H1 (cell line): ENCODE results near the gene ERMN. TPM values are rescaled to one million over a fixed set of nuclear protein-coding genes. Genes with fewer than 3 reads are reported as not detected.

Experiments used
- CTCF ChIA-PET: fragments of 300-600 bp; sonication (Branson Sonifier 250); formaldehyde crosslinking; loops from one replicate; lab custom pipeline; 2021; ENCODE audit not compliant: partially characterized antibody; lab: Charles Lee
- POLR2A ChIA-PET: fragments of 300-600 bp; sonication (Branson Sonifier 250); formaldehyde crosslinking; loops from one replicate; lab custom pipeline; 2021; ENCODE audit warnings: inconsistent platforms; ENCODE audit not compliant: partially characterized antibody; lab: Charles Lee
- DNase-seq, 2 experiments: peaks; one replicate each; pipeline versions ENCODE4 v3.0.0 to v3.0.0-alpha.2; 2010 to 2022; ENCODE audit warnings: low spot score in 2 of 2, low read depth in 1 of 2, mixed read lengths in 1 of 2
- FAIRE-seq: peaks from 2 replicates; lab custom pipeline; 2011; peaks lifted over from hg19 to GRCh38; lab: Jason Lieb, UNC
- H2AFZ ChIP-seq: 2 replicates; pipeline ENCODE4 v1.8.1; 2012; ENCODE audit warnings: low read length, inconsistent platforms
- H2AK5ac ChIP-seq: 2 replicates; pipeline ENCODE4 v1.6.1; 2013; ENCODE audit warnings: low read depth, low read length
- H2BK120ac ChIP-seq: replicated peaks from 2 replicates; pipeline ENCODE3; 2013; ENCODE audit warnings: low read depth, low read length, inconsistent platforms
- H2BK12ac ChIP-seq: 2 replicates; pipeline ENCODE4 v1.6.1; 2013; ENCODE audit warnings: low read depth, low read length
- H2BK15ac ChIP-seq: 2 replicates; pipeline ENCODE4 v1.6.1; 2013; ENCODE audit warnings: low read length
- H2BK20ac ChIP-seq: 2 replicates; pipeline ENCODE4 v1.6.1; 2013; ENCODE audit warnings: low read length
- H2BK5ac ChIP-seq: 2 replicates; pipeline ENCODE4 v1.6.1; 2013; ENCODE audit warnings: low read depth, low read length
- H3K14ac ChIP-seq: 2 replicates; pipeline ENCODE4 v1.6.1; 2013; ENCODE audit warnings: inconsistent platforms; ENCODE audit not compliant: insufficient read length
- H3K18ac ChIP-seq: 2 replicates; pipeline ENCODE4 v1.6.1; 2013; ENCODE audit warnings: low read length; ENCODE audit errors: extremely low read depth
- H3K23ac ChIP-seq: 2 replicates; pipeline ENCODE4 v1.6.1; 2013; ENCODE audit warnings: inconsistent platforms; ENCODE audit not compliant: insufficient read length
- H3K23me2 ChIP-seq: 2 replicates; pipeline ENCODE4 v1.6.1; 2013; ENCODE audit warnings: low read depth, low read length
- H3K27ac ChIP-seq: 2 replicates; pipeline ENCODE4 v1.6.1; 2011; ENCODE audit warnings: low read depth, low read length, inconsistent platforms
- H3K27me3 ChIP-seq, 4 experiments: replicated peaks in 1 of 4; 1 replicate in 1 of 4; 2 replicates in 3 of 4; pipeline versions ENCODE4 v1.6.1 to v1.8.1; 2011 to 2013; ENCODE audit warnings: low read length in 3 of 4, mild to moderate bottlenecking in 3 of 4, inconsistent platforms in 2 of 4, mixed read lengths in 2 of 4, moderate library complexity in 1 of 4; ENCODE audit not compliant: control insufficient read depth in 3 of 4, insufficient read depth in 3 of 4; ENCODE audit errors: extremely low read depth in 1 of 4
- H3K36me3 ChIP-seq, 4 experiments: 2 replicates each; pipeline versions ENCODE4 v1.6.1 to v1.8.1; 2011 to 2013; ENCODE audit warnings: mild to moderate bottlenecking in 4 of 4, low read length in 3 of 4, moderate library complexity in 2 of 4, control low read depth in 1 of 4, inconsistent platforms in 1 of 4; ENCODE audit not compliant: insufficient read depth in 4 of 4, control insufficient read depth in 2 of 4
- H3K4ac ChIP-seq: replicated peaks from 2 replicates; pipeline ENCODE3; 2013; ENCODE audit warnings: low read length, low read depth, mixed read lengths, inconsistent platforms; ENCODE audit not compliant: insufficient read length
- H3K4me1 ChIP-seq, 4 experiments: replicated peaks in 1 of 4; 1 replicate in 1 of 4; 2 replicates in 3 of 4; pipeline versions ENCODE4 v1.6.1 to v1.8.1; 2011 to 2013; ENCODE audit warnings: low read length in 3 of 4, inconsistent platforms in 2 of 4, mixed read lengths in 1 of 4; ENCODE audit not compliant: insufficient read depth in 4 of 4, control insufficient read depth in 3 of 4
- H3K4me2 ChIP-seq, 2 experiments: 2 replicates each; pipeline versions ENCODE4 v1.6.1 to v1.8.1; 2011 to 2013; ENCODE audit warnings: low read depth in 2 of 2, low read length in 2 of 2, control low read depth in 1 of 2, inconsistent platforms in 1 of 2, mild to moderate bottlenecking in 1 of 2; ENCODE audit not compliant: insufficient read depth in 1 of 2
- H3K4me3 ChIP-seq, 4 experiments: fragments of 200-600, 300-600 bp in 1 of 4; sonication (generic), shearing (Covaris generic), sonication (Bioruptor Twin) in 1 of 4; 2 replicates each; pipeline versions ENCODE4 v1.5.1 to v1.8.1; 2011 to 2016; ENCODE audit warnings: low read length in 4 of 4, low read depth in 3 of 4, control low read depth in 2 of 4, inconsistent platforms in 2 of 4, mild to moderate bottlenecking in 2 of 4, mixed read lengths in 1 of 4, moderate library complexity in 1 of 4; ENCODE audit not compliant: insufficient read depth in 2 of 4; ENCODE audit errors: extremely low read depth in 1 of 4
- H3K56ac ChIP-seq: replicated peaks from 2 replicates; pipeline ENCODE3; 2013; ENCODE audit warnings: low read depth, mild to moderate bottlenecking, mixed read lengths, low read length, inconsistent platforms; ENCODE audit not compliant: insufficient read length
- H3K79me1 ChIP-seq: 2 replicates; pipeline ENCODE4 v1.6.1; 2013; ENCODE audit warnings: low read depth, low read length, control low read depth
- H3K79me2 ChIP-seq, 2 experiments: 2 replicates each; pipeline versions ENCODE4 v1.6.1 to v1.8.1; 2012 to 2013; ENCODE audit warnings: low read length in 2 of 2, mild to moderate bottlenecking in 2 of 2, inconsistent platforms in 1 of 2; ENCODE audit not compliant: insufficient read depth in 2 of 2, control insufficient read depth in 1 of 2
- H3K9ac ChIP-seq, 4 experiments: replicated peaks in 1 of 4; 1 replicate in 1 of 4; 2 replicates in 3 of 4; pipeline versions ENCODE4 v1.6.1 to v1.8.1; 2011 to 2013; ENCODE audit warnings: low read depth in 3 of 4, low read length in 3 of 4, control low read depth in 2 of 4, mild to moderate bottlenecking in 2 of 4, moderate library complexity in 2 of 4, inconsistent platforms in 1 of 4; ENCODE audit errors: extremely low read depth in 1 of 4
- H3K9me3 ChIP-seq, 2 experiments: 2 replicates each; pipeline versions ENCODE4 v1.6.1 to v1.8.1; 2012 to 2013; ENCODE audit warnings: mild to moderate bottlenecking in 2 of 2, moderate library complexity in 2 of 2, control low read depth in 1 of 2, inconsistent platforms in 1 of 2, low read depth in 1 of 2, low read length in 1 of 2, mixed read lengths in 1 of 2; ENCODE audit not compliant: insufficient read depth in 2 of 2
- H4K20me1 ChIP-seq, 2 experiments: replicated peaks in 1 of 2; 2 replicates each; pipeline versions ENCODE3 to v1.8.1; 2011 to 2013; ENCODE audit warnings: inconsistent platforms in 2 of 2, low read length in 2 of 2, mild to moderate bottlenecking in 1 of 2; ENCODE audit not compliant: insufficient read depth in 2 of 2, control insufficient read depth in 1 of 2
- H4K5ac ChIP-seq: 2 replicates; pipeline ENCODE4 v1.6.1; 2013; ENCODE audit warnings: low read length, low read depth, mixed read lengths, inconsistent platforms; ENCODE audit not compliant: insufficient read length
- H4K8ac ChIP-seq: 2 replicates; pipeline ENCODE4 v1.8.0; 2013; ENCODE audit warnings: mild to moderate bottlenecking, moderate library complexity, low read length, inconsistent platforms; ENCODE audit not compliant: insufficient read depth; ENCODE audit errors: extremely low read depth
- H4K91ac ChIP-seq: replicated peaks from 2 replicates; pipeline ENCODE3; 2013; ENCODE audit warnings: low read length, mixed read lengths, inconsistent platforms; ENCODE audit not compliant: insufficient read length
- BACH1 ChIP-seq: IDR thresholded peaks from 2 replicates; pipeline ENCODE4 v1.6.1; 2012; ENCODE audit warnings: low read length, improper control_type of control experiment
- BCL11A ChIP-seq, 2 experiments: IDR thresholded peaks; one replicate each; pipeline ENCODE4 v1.6.1; 2011; ENCODE audit warnings: low read depth in 2 of 2, low read length in 2 of 2, mild to moderate bottlenecking in 2 of 2
- CHD1 ChIP-seq: IDR thresholded peaks from 2 replicates; pipeline ENCODE4 v1.6.1; 2012; ENCODE audit warnings: low read depth, low read length, improper control_type of control experiment
- CHD2 ChIP-seq: IDR thresholded peaks from 2 replicates; pipeline ENCODE4 v1.6.1; 2012; ENCODE audit warnings: low read length, improper control_type of control experiment
- RFX5 ChIP-seq: IDR thresholded peaks from 2 replicates; pipeline ENCODE4 v1.6.1; 2011; ENCODE audit warnings: low read depth, low read length, improper control_type of control experiment, borderline replicate concordance
- RNF2 ChIP-seq: fragments of 200-900, 300-1000 bp; sonication (generic); IDR thresholded peaks from 2 replicates; pipeline ENCODE4 v1.7.1; 2016; ENCODE audit warnings: borderline replicate concordance, low read depth, mild to moderate bottlenecking, antibody characterized with exemption, low read length; ENCODE audit not compliant: poor library complexity, severe bottlenecking; ENCODE audit errors: missing control alignments
- SP1 ChIP-seq: IDR thresholded peaks from 2 replicates; pipeline ENCODE4 v1.6.1; 2011; ENCODE audit warnings: low read depth, low read length
- ZNF274 ChIP-seq: IDR thresholded peaks from 2 replicates; pipeline ENCODE4 v1.7.0; 2012; ENCODE audit warnings: low read length, borderline replicate concordance; ENCODE audit errors: extremely low read depth
- WGBS, 2 experiments: shearing (Covaris generic) in 1 of 2; methylation state at CpG; one replicate each; pipeline versions ENCODE4 v1.1.6 to v1.1.7; 2013 to 2015; ENCODE audit warnings: low lambda C conversion rate in 2 of 2, mixed read lengths in 2 of 2, inconsistent platforms in 1 of 2, low coverage in 1 of 2, missing lambda C conversion rate in 1 of 2; ENCODE audit not compliant: insufficient replicate concordance in 2 of 2, insufficient coverage in 1 of 2, insufficient read length in 1 of 2; ENCODE audit errors: extremely low coverage in 1 of 2, missing lambda C conversion rate in 1 of 2; 5-methylcytosine and 5-hydroxymethylcytosine counted together
- polyA plus RNA-seq, 7 experiments: library from polyadenylated mRNA; depleted of rRNA in 3 of 7; stranded (reverse) in 5 of 7; unstranded in 2 of 7; fragments of >200 nt in 5 of 7; fragments of 200-250 nt in 2 of 7; gene quantifications; 1 replicate in 5 of 7; 2 replicates in 1 of 7; 4 replicates in 1 of 7; pipeline versions ENCODE4 v1.2.1 to v1.2.3, GENCODE V29; 2011 to 2013; ENCODE audit warnings: missing spikeins in 2 of 7, mixed read lengths in 2 of 7
- total RNA-seq: library from RNA; stranded (reverse); fragmentation: NEBNext Ultra II Directional; extraction: Animal tissue kit (Norgen Biotek cat#: 25700); gene quantifications from 2 replicates; pipeline ENCODE4 v1.2.1, GENCODE V29; 2021

ERMN gene
- total and polyA plus RNA-seq, 2 of the 8 experiments (the other 6 are each of a cell fraction or from before 2014, with no cell fraction given) = 0.11 TPM; not detected in 1

GRCh38 chr2:157326698-157327097 is 1.1 kb upstream of the ERMN start:
- Histone ChIP-seq H3K56ac (no peak overlapping the region), H2BK20ac (0 out of 2 replicates have a peak overlapping the region, but pooled peaks have one; percentile 16), H3K36me3 (no peaks in the 10 kb centered on the region), H3K79me2 (no peaks in the 10 kb centered on the region), H3K4me1 (peaks cover 0 to 9% (median 8%) of the 10 kb centered on the region in 4 experiments; a peak in 5 of 7 replicates), H4K8ac (no peak overlapping the region), H3K4ac (no peak overlapping the region), H3K4me2 (no peak overlapping the region), H3K23me2 (no peaks in the 10 kb centered on the region), H2BK12ac (no peak overlapping the region), H2BK120ac (no peak overlapping the region), H4K91ac (no peak overlapping the region), H3K23ac (no peak overlapping the region), H2BK15ac (no peak overlapping the region), H3K79me1 (no peaks in the 10 kb centered on the region), H3K9ac (no peak overlapping the region), H4K20me1 (no peaks in the 10 kb centered on the region), H4K5ac (no peak overlapping the region), H3K14ac (no peak overlapping the region), H3K9me3 (no peaks in the 10 kb centered on the region), H3K4me3 (no peak overlapping the region), H2AFZ (no peak overlapping the region), H3K18ac (no peak overlapping the region), H3K27ac (no peak overlapping the region), H2BK5ac (no peak overlapping the region), H3K27me3 (no peaks in the 10 kb centered on the region), H2AK5ac (no peak overlapping the region)
- ChIA-PET CTCF (interaction anchor here (0.6 to 16.0 kb wide), 24 partner anchors 8 to 669 kb away, joined by 3 to 299 read pairs (median 8); no protein-coding TSS in a partner anchor), POLR2A (no interaction called here)
- 89% methylated on average over 3 of the region's 3 CpGs; no CpG with 5 or more reads in 1 of the 2 experiments for WGBS, 2 experiments
- DNase-seq = no peak
- FAIRE-seq = no peak
- no peak for TF ChIP-seq CHD2
- TF ChIP-seq ZNF274 = no peak
- TF ChIP-seq BACH1 = no peak
- no peak for TF ChIP-seq RNF2
- no peak for TF ChIP-seq CHD1
- TF ChIP-seq RFX5 = no peak
- TF ChIP-seq BCL11A (IDR thresholded peaks at IDR 0.05; ENCODE audit: low read depth in 2 of 2, low read length in 2 of 2) = no peak
- no peak for TF ChIP-seq SP1
